Upper lobe of left lung (tissue), 6 donors: ENCODE results near the gene PTPRN2. TPM values are rescaled to one million over a fixed set of nuclear protein-coding genes. Genes with fewer than 3 reads are reported as not detected.
A peak's percentile ranks its signal among the peaks of the same experiment; 100 is the strongest.

Experiments
- ATAC-seq, 2 donors: fragments of 200-7000 bp; cut with Tn5 transposase; one replicate each; pipeline ENCODE4 v1.9.1; 2022; ENCODE audit warnings: mild to moderate bottlenecking in 2 of 2, moderate library complexity in 2 of 2; ENCODE audit not compliant: low FRiP score in 2 of 2
- DNase-seq, 2 donors: peaks; one replicate each; pipeline ENCODE4 v3.0.0-alpha.2; 2019 to 2020
- H3K27ac ChIP-seq, 4 donors: fragments of 200-600 bp; sonication (generic); one replicate each; pipeline ENCODE4 v1.5.1; 2016 to 2019
- H3K27me3 ChIP-seq, 4 donors: fragments of 200-600 bp; sonication (generic); one replicate each; pipeline ENCODE4 v1.5.1; 2017 to 2019
- H3K36me3 ChIP-seq, 4 donors: fragments of 200-600 bp; sonication (generic); one replicate each; pipeline ENCODE4 v1.5.1; 2016 to 2019
- H3K4me1 ChIP-seq, 4 donors: fragments of 200-600 bp; sonication (generic); one replicate each; pipeline ENCODE4 v1.5.1; 2018 to 2019
- H3K4me3 ChIP-seq, 4 donors: fragments of 200-600 bp; sonication (generic); one replicate each; pipeline ENCODE4 v1.5.1; 2017 to 2019; ENCODE audit warnings: mild to moderate bottlenecking in 2 of 4, moderate library complexity in 1 of 4
- H3K9me3 ChIP-seq, 4 donors: fragments of 200-600 bp; sonication (generic); one replicate each; pipeline ENCODE4 v1.5.1; 2018 to 2019
- CTCF ChIP-seq, 6 experiments: fragments of 450-650 bp in 4 of 6; fragments of 200-600 bp in 2 of 6; sonication (generic) in 2 of 6; IDR thresholded peaks; one replicate each; pipeline ENCODE4 v1.5.1; 2016 to 2019; ENCODE audit warnings: antibody characterized with exemption in 6 of 6
- EP300 ChIP-seq, 4 donors: sonication (generic); formaldehyde crosslinking; IDR thresholded peaks; one replicate each; pipeline ENCODE4 v1.5.1; 2017; ENCODE audit warnings: antibody characterized with exemption in 4 of 4, control low read depth in 2 of 4
- POLR2A ChIP-seq, 4 donors: fragments of 450-650 bp; IDR thresholded peaks; one replicate each; pipeline ENCODE4 v1.5.1; 2016 to 2017; ENCODE audit warnings: antibody characterized with exemption in 4 of 4, mild to moderate bottlenecking in 2 of 4
- POLR2AphosphoS5 ChIP-seq, 2 donors: sonication (generic); formaldehyde crosslinking; IDR thresholded peaks; one replicate each; pipeline ENCODE4 v1.5.1; 2017; ENCODE audit warnings: antibody characterized with exemption in 2 of 2
- WGBS, 2 donors: methylation state at CpG; one replicate each; pipeline ENCODE4 v1.1.5; 2017 to 2018; 5-methylcytosine and 5-hydroxymethylcytosine counted together
- total RNA-seq, 6 donors: library from RNA; depleted of rRNA in 4 of 6; stranded (reverse); fragments of >200 nt in 4 of 6; gene quantifications; one replicate each; pipeline versions ENCODE4 v1.1.0 to v1.2.1, GENCODE V29; 2016 to 2021
- donor health status: DM: no; HTN: no; CAD: no; lungs with moderate emphysema.
- donor health status: DM: no; HTN: yes; CAD: no; lungs with severe emphysema.

PTPRN2 gene
- total RNA-seq, 6 donors from 2014 or later: 3.3 to 7.9 (median 5.2) TPM

- Histone ChIP-seq H3K4me3 (peak overlapping the region in 1 of 4 donors; percentile 4), H3K27ac (no peak overlapping the region), H3K27me3 (no peaks in the 10 kb centered on the region), H3K4me1 (no peaks in the 10 kb centered on the region), H3K36me3 (no peaks in the 10 kb centered on the region), H3K9me3 (no peaks in the 10 kb centered on the region)
- no peak for TF ChIP-seq POLR2AphosphoS5 (IDR thresholded peaks at IDR 0.05)
- no peak for TF ChIP-seq POLR2A (IDR thresholded peaks at IDR 0.05)
- no peak for TF ChIP-seq EP300 (IDR thresholded peaks at IDR 0.05)
- TF ChIP-seq CTCF (IDR thresholded peaks at IDR 0.05): no peak
- peak in 1 of 2 donors; percentile 28 for ATAC-seq
- 43 to 65% methylated on average over 36 of the region's 36 CpGs for WGBS, 2 donors
- peak in 1 of 2 donors; percentile 86 for DNase-seq
Observed at GRCh38 chr7:157576415-157576814, 1011.2 kb downstream of the PTPRN2 start.

GRCh38 chr7:157575777-157576176 lies 1011.8 kb downstream of the PTPRN2 start:
- Histone ChIP-seq H3K36me3 (no peaks in the 10 kb centered on the region), H3K27ac (no peak overlapping the region), H3K4me3 (no peak overlapping the region), H3K4me1 (no peaks in the 10 kb centered on the region), H3K9me3 (no peaks in the 10 kb centered on the region), H3K27me3 (no peaks in the 10 kb centered on the region)
- WGBS, 2 donors: 82 to 91% methylated on average over 5 of the region's 5 CpGs
- no peak for TF ChIP-seq POLR2A (IDR thresholded peaks at IDR 0.05)
- no peak for TF ChIP-seq EP300 (IDR thresholded peaks at IDR 0.05)
- no peak for TF ChIP-seq CTCF (IDR thresholded peaks at IDR 0.05)
- TF ChIP-seq POLR2AphosphoS5 (IDR thresholded peaks at IDR 0.05): no peak
- ATAC-seq: no peak
- DNase-seq: no peak

- no peak for ATAC-seq
- Histone ChIP-seq H3K36me3 (no peaks in the 10 kb centered on the region), H3K9me3 (no peaks in the 10 kb centered on the region), H3K4me1 (no peaks in the 10 kb centered on the region), H3K4me3 (no peak overlapping the region), H3K27ac (no peak overlapping the region), H3K27me3 (no peaks in the 10 kb centered on the region)
- TF ChIP-seq CTCF (IDR thresholded peaks at IDR 0.05) (no peak), EP300 (IDR thresholded peaks at IDR 0.05) (no peak), POLR2A (IDR thresholded peaks at IDR 0.05) (no peak), POLR2AphosphoS5 (IDR thresholded peaks at IDR 0.05) (no peak)
- WGBS, 2 donors: 81 to 87% methylated on average over 15 of the region's 15 CpGs
- DNase-seq: no peak
Observed at GRCh38 chr7:157574914-157575586, 1012.6 kb downstream of the PTPRN2 start.

- no peak for ATAC-seq
- Histone ChIP-seq H3K27ac (no peak overlapping the region), H3K27me3 (no peaks in the 10 kb centered on the region), H3K36me3 (no peaks in the 10 kb centered on the region), H3K4me3 (no peak overlapping the region), H3K4me1 (no peaks in the 10 kb centered on the region), H3K9me3 (no peaks in the 10 kb centered on the region)
- DNase-seq: no peak
- no peak for TF ChIP-seq EP300 (IDR thresholded peaks at IDR 0.05)
- WGBS, 2 donors: 83 to 91% methylated on average over 24 of the region's 24 CpGs
Observed at GRCh38 chr7:157574120-157574825, 1013.4 kb downstream of the PTPRN2 start.

- DNase-seq (no peak), ATAC-seq (no peak)
- Histone ChIP-seq H3K9me3 (no peaks in the 10 kb centered on the region), H3K4me3 (no peak overlapping the region), H3K27me3 (no peaks in the 10 kb centered on the region), H3K4me1 (peaks cover 0 to 3% (median 0%) of the 10 kb centered on the region in 4 donors), H3K36me3 (no peaks in the 10 kb centered on the region), H3K27ac (no peak overlapping the region)
- no peak for TF ChIP-seq EP300 (IDR thresholded peaks at IDR 0.05)
- WGBS, 2 donors: 80 to 84% methylated on average over 5 of the region's 5 CpGs
Observed at GRCh38 chr7:157573244-157573643, 1014.4 kb downstream of the PTPRN2 start.
